ENCODE results near the gene TIAM1. TPM values are rescaled to one million over a fixed set of nuclear protein-coding genes. Genes with fewer than 3 reads are reported as not detected.

Gene TIAM1
- total and polyA plus RNA-seq, 12 donors, result 6.5 to 33.3 (median 15.9) TPM

DNA sequence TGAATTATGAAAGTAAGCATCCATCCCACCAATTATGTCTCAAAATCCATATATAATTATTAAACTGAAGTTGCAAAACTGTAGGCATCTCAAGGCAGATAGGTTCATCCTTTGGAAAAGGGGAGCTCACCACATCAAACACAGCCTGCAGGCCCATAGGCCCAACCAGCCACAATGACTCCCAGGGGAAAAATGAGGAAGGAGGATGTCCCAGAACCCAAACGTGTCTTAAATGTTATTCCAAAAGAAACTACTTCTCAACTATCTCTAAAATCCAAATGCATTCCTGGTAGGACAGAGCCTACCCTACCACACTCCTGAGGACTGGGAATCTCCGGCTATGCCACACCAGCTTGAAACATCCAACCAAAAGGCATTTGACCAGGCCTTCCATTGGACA is 12.8 kb downstream of the TIAM1 start:
- H3K4me1 ChIP-seq (replicated peaks in 1 of 2), result no peaks in the 10 kb centered on the region
- H3K36me3 ChIP-seq (replicated peaks in 1 of 2), result no peaks in the 10 kb centered on the region
- DNase-seq, result no peak
- TF ChIP-seq, protein P1, sequence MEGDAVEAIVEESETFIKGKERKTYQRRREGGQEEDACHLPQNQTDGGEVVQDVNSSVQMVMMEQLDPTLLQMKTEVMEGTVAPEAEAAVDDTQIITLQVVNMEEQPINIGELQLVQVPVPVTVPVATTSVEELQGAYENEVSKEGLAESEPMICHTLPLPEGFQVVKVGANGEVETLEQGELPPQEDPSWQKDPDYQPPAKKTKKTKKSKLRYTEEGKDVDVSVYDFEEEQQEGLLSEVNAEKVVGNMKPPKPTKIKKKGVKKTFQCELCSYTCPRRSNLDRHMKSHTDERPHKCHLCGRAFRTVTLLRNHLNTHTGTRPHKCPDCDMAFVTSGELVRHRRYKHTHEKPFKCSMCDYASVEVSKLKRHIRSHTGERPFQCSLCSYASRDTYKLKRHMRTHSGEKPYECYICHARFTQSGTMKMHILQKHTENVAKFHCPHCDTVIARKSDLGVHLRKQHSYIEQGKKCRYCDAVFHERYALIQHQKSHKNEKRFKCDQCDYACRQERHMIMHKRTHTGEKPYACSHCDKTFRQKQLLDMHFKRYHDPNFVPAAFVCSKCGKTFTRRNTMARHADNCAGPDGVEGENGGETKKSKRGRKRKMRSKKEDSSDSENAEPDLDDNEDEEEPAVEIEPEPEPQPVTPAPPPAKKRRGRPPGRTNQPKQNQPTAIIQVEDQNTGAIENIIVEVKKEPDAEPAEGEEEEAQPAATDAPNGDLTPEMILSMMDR (IDR thresholded peaks at IDR 0.05), result no peak
- no peak for TF ChIP-seq POLR2A (IDR thresholded peaks at IDR 0.05)
- intact Hi-C loops (cut with DNase I), result no loop called here
- no peaks in the 10 kb centered on the region for H3K27me3 ChIP-seq
- no peaks in the 10 kb centered on the region for H3K9me3 ChIP-seq (replicated peaks in 1 of 3)
- no peak overlapping the region for H3K4me3 ChIP-seq
- 71 to 83% (median 79%) methylated on average over 2 of the region's 2 CpGs for WGBS, 4 donors
- no peak overlapping the region for H3K27ac ChIP-seq

DNA sequence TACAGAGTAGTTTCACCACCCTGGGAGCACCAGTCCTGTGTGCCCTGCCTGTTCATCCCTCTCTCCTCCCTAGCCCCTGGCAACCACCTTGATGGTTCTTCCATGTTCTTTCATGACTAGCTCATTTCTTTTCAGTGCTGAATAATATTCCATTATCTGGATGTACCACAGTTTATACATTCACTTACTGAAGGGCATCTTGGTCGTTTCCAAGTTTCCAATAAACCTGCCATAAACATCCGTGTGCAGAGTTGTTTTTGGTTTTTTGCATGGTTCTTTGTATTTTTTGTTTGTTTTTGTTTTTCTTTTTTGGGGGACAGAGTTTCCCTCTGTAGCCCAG is 13.9 kb downstream of the TIAM1 start:
- no peak overlapping the region for H3K27ac ChIP-seq
- intact Hi-C loops (cut with DNase I), result no loop called here
- H3K4me3 ChIP-seq, result no peak overlapping the region
- H3K27me3 ChIP-seq, result no peaks in the 10 kb centered on the region
- WGBS, 4 donors, result 75 to 83% (median 80%) methylated on average over 2 of the region's 2 CpGs
- no peak for DNase-seq
- H3K9me3 ChIP-seq (replicated peaks in 1 of 3), result no peaks in the 10 kb centered on the region
- H3K4me1 ChIP-seq (replicated peaks in 1 of 2), result no peaks in the 10 kb centered on the region
- TF ChIP-seq POLR2A (IDR thresholded peaks at IDR 0.05), result no peak
- TF ChIP-seq, protein P1 (IDR thresholded peaks at IDR 0.05), result no peak
- H3K36me3 ChIP-seq (replicated peaks in 1 of 2), result no peaks in the 10 kb centered on the region

DNA sequence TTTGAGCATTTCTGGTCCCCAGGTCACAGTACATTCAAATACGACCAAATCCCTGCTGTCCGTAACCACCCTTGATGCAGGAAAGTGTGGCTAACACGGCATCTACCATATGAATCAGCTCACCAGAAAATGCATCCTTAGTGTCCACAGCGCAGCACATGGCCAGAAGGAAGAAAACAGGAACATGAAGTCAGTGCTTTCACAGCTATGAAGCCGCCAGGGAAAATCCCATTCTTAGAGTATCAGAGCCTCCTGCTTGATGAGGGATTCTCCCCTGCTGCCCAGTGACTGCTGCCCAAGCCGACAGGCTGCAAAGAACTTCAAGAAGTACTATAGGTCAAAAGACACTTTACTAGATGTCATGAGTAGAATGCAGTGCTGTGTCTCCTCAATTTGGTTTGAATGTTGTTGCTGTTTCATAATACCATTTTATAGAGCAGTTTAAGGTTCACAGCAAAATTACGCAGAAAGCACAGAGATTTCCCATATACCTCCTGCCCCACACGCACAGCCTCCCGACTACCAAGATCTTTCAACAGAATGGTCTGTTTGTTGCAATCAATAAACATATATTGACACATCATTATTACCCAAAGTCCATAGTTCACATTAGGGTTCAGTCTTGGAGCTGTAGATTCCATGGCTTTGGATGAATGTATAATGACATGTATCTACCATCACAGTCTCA is 14.5 kb downstream of the TIAM1 start:
- 86 to 91% (median 88%) methylated on average over 9 of the region's 9 CpGs for WGBS, 4 donors

DNA sequence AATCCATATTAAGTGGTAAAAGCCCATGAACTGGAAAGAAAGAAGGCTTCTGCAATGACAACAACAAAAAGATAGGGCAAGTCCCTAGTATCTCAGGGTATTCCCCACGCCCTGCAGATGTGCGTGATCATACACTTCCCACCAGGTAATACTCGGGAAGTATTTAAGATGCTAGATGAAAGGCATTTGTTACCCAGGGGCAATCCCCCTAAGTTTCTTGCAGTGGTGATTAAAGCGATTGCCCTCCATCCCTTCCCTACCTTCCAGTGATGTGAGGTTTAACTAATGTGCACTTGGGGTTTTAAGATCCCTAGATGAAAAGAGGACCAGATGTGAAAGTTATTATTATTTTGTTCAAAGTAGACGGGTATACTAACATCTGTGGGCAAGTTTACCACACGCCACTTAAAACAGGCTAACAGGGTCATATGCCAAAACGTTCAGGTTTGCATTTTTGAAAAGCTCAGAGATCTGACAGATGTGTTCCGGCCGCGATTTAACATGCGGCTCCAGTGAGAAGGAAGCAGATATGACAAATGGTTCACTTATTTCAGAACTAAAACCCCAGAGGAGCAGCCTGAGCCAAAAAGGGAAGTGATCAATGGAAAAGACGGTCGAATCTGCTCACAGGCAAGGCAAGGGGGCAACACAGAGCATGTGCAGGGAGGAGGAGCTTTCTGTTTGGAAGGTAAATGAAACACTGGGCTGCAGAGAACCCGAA is 17.4 kb downstream of the TIAM1 start:
- Histone ChIP-seq H3K36me3 (replicated peaks in 1 of 2) (no peaks in the 10 kb centered on the region), H3K27me3 (no peaks in the 10 kb centered on the region), H3K4me1 (replicated peaks in 1 of 2) (no peaks in the 10 kb centered on the region), H3K4me3 (no peak overlapping the region), H3K9me3 (replicated peaks in 1 of 3) (no peaks in the 10 kb centered on the region), H3K27ac (no peak overlapping the region)
- intact Hi-C loops (cut with DNase I), result no loop called here
- no peak for DNase-seq
- TF ChIP-seq, protein P1 (IDR thresholded peaks at IDR 0.05), result no peak
- no peak for TF ChIP-seq POLR2A (IDR thresholded peaks at IDR 0.05)
- WGBS, 4 donors, result 55 to 56% (median 55%) methylated on average over 14 of the region's 14 CpGs

More for the DNA sequence above, 14.5 kb downstream of the TIAM1 start:
- Histone ChIP-seq H3K36me3 (replicated peaks in 1 of 2) (no peaks in the 10 kb centered on the region), H3K27ac (no peak overlapping the region), H3K9me3 (replicated peaks in 1 of 3) (no peaks in the 10 kb centered on the region), H3K4me1 (replicated peaks in 1 of 2) (no peaks in the 10 kb centered on the region), H3K27me3 (no peaks in the 10 kb centered on the region), H3K4me3 (no peak overlapping the region)
- DNase-seq, result no peak
- intact Hi-C loops (cut with DNase I), result no loop called here
- TF ChIP-seq, protein P1 (IDR thresholded peaks at IDR 0.05), result no peak
- no peak for TF ChIP-seq POLR2A (IDR thresholded peaks at IDR 0.05)

All from adrenal gland (tissue), 12 donors.